Measurements from ENCODE around the gene ARVCF. TPM values are rescaled to one million over a fixed set of nuclear protein-coding genes. Genes with fewer than 3 reads are reported as not detected.

ARVCF gene
- total RNA-seq, 2 donors from 2014 or later, result 39.6 to 65.9 TPM

DNA sequence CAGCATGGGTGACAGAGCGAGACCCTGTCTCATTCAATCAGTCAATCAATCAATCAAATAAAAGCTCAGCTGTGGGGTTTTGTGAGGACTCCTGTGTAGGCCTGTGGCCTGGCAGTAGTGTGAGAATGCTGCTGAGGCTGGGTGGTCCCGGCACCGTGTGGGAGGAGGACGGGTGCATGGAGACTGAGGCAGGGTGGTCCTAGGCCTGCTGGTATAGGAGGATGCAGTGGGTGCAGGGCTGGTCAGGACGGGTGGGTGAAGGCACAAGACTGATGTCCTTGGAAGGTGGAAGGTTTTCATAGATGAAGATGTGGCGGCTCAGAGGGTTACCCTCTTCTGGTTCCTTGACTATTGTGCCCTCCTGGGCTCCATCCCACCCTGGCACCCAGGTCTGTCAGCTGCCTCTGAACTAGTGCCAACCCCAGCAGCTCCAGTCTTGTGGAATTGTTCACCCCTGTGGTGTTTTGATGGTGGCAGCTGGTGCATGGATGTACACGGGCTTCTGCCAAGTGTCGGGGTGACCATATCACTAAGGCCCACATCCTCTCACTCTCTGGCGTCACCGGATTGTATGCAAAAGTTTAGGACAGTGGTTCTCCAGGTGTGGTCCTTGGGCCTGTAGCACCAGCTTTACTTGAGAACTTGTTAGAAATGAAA, 28.0 kb upstream of the ARVCF start:
- no peaks in the 10 kb centered on the region for H3K27me3 ChIP-seq (replicated peaks; ENCODE audit: insufficient read depth)
- no peak overlapping the region for H3K4me3 ChIP-seq
- H3K4me1 ChIP-seq (replicated peaks), result no peaks in the 10 kb centered on the region
- H3K9me3 ChIP-seq, result no peaks in the 10 kb centered on the region
- WGBS, result 91% methylated on average over 10 of the region's 10 CpGs
- TF ChIP-seq, protein P1, sequence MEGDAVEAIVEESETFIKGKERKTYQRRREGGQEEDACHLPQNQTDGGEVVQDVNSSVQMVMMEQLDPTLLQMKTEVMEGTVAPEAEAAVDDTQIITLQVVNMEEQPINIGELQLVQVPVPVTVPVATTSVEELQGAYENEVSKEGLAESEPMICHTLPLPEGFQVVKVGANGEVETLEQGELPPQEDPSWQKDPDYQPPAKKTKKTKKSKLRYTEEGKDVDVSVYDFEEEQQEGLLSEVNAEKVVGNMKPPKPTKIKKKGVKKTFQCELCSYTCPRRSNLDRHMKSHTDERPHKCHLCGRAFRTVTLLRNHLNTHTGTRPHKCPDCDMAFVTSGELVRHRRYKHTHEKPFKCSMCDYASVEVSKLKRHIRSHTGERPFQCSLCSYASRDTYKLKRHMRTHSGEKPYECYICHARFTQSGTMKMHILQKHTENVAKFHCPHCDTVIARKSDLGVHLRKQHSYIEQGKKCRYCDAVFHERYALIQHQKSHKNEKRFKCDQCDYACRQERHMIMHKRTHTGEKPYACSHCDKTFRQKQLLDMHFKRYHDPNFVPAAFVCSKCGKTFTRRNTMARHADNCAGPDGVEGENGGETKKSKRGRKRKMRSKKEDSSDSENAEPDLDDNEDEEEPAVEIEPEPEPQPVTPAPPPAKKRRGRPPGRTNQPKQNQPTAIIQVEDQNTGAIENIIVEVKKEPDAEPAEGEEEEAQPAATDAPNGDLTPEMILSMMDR (IDR thresholded peaks at IDR 0.05), result no peak
- TF ChIP-seq POLR2AphosphoS5 (IDR thresholded peaks at IDR 0.05) (no peak), POLR2A (IDR thresholded peaks at IDR 0.05) (no peak)
- H3K36me3 ChIP-seq, result no peaks in the 10 kb centered on the region
- no peak for DNase-seq (ENCODE audit: low spot score)
- intact Hi-C loops (cut with DNase I), result no loop called here
- no peak overlapping the region for H3K27ac ChIP-seq

DNA sequence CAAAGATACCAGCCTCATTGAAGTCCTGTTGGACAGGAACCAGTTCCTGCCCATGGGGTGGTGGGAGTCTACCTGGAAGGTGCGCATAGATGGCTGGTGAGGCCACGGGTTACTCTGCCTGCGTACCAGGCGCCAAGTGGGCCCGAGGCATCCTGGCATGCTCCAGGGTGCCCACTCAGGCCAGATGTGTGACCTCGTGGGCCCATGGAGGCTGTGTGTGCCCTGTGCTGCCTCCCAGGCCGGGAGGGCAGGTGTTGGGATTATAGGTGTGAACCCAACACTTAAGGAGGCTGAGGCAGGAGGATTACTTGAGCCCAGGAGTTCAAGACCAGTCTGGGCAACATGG, 27.3 kb upstream of the ARVCF start:
- TF ChIP-seq POLR2AphosphoS5 (IDR thresholded peaks at IDR 0.05), result no peak
- no peak for TF ChIP-seq POLR2A (IDR thresholded peaks at IDR 0.05)
- TF ChIP-seq, protein P1 (IDR thresholded peaks at IDR 0.05), result no peak
- Histone ChIP-seq H3K4me3 (no peak overlapping the region), H3K9me3 (no peaks in the 10 kb centered on the region), H3K27ac (no peak overlapping the region), H3K27me3 (replicated peaks; ENCODE audit: insufficient read depth) (no peaks in the 10 kb centered on the region), H3K36me3 (no peaks in the 10 kb centered on the region), H3K4me1 (replicated peaks) (no peaks in the 10 kb centered on the region)
- intact Hi-C loops (cut with DNase I), result no loop called here
- no peak for DNase-seq (ENCODE audit: low spot score)
- 95% methylated on average over 7 of the region's 7 CpGs for WGBS

DNA sequence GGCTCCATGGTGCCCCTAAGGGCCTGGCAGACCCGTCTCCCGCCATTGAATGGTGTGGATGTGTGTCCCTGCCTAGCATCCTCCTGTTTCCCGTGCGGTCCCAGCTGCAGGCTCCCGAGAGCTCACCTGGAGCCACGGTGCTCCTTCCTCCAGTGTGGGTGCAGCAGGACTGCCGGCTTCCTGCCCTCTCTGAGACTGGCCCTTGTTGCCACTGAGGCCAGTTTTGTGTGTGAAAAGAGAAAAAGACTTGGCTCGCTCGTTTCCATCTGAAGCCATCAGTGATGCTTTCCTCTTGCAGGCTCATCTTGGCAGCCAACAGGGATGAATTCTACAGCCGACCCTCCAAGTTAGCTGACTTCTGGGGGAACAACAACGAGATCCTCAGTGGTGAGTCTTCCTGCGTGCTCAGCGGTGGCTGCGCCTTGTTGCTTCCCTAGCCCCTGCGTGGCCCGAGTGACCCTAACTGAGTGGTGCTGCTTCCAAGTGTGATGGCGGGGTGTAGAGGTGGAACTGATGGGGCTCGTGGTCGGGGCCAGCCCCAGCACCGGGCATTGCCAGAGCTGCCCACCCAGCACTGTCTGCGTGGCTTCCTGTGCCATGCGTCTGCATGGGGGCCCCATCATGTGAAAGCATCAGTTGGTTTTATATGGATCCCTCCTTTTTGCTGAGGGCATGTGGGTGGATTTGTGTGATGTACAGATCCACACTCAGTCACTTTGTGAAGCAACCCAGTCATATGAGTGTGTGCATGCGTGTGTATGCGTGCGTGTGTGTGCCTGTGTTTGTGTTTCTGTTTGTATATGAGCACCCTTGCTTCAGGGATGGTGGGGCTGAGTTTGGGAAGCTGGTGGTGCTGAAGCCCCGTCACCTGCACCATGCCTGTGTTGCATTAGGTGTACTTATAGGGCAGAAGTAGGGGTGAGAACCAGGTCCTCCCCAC, 26.7 kb upstream of the ARVCF start:
- Histone ChIP-seq H3K9me3 (no peaks in the 10 kb centered on the region), H3K4me1 (replicated peaks) (no peaks in the 10 kb centered on the region), H3K27ac (no peak overlapping the region), H3K4me3 (no peak overlapping the region), H3K36me3 (no peaks in the 10 kb centered on the region), H3K27me3 (replicated peaks; ENCODE audit: insufficient read depth) (no peaks in the 10 kb centered on the region)
- WGBS, result 91% methylated on average over 26 of the region's 26 CpGs
- DNase-seq (ENCODE audit: low spot score), result no peak
- intact Hi-C loops (cut with DNase I), result no loop called here
- TF ChIP-seq POLR2AphosphoS5 (IDR thresholded peaks at IDR 0.05) (no peak), POLR2A (IDR thresholded peaks at IDR 0.05) (no peak)
- TF ChIP-seq, protein P1 (IDR thresholded peaks at IDR 0.05), result no peak

DNA sequence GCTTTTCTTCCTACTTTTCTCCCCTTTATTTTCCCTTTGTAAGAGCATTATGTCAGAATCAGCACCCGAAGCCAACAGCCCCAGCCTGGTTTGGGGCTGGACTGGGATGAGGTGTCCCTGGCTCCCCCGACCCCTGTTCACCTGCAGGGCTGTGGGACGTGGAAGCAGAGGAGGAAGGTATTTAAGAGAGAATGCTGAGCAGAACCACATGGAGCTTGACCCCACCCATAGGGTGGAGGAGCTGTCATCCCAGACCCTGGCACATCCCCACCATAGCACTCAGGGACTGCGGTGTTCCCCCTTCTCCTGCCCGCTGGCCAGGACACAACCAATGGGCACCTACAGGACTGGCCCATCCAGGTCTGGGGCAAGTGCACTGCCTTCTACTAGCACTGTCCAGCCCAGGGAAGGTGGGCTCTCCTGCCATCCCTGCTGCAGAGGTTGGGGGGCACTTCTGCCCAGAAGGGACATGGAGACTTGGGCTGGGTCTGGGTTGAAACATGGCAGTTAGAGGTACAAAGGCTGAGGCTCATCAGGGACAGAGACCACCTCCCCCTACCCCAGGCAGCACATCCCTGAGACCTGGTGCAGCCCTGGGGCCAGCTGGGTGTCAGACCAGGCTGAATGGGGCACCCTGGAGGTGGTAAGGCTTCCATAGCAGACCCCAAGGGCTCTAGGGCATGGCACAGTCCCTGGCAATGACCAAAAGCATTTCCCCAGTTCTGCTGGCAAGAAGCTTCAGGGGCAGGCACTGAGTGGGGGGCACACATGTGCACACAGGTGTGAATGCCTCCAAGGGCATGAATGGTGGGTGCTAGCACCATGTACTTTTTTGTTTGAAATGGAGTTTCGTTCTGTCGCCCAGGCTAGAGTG, 23.9 kb upstream of the ARVCF start:
- no peaks in the 10 kb centered on the region for H3K9me3 ChIP-seq
- H3K4me3 ChIP-seq, result no peak overlapping the region
- H3K4me1 ChIP-seq (replicated peaks), result no peaks in the 10 kb centered on the region
- no peaks in the 10 kb centered on the region for H3K27me3 ChIP-seq (replicated peaks; ENCODE audit: insufficient read depth)
- H3K36me3 ChIP-seq, result peaks cover 0 to 5% of the 10 kb centered on the region in 2 donors
- intact Hi-C loops (cut with DNase I), result no loop called here
- WGBS, result 70% methylated on average over 7 of the region's 7 CpGs
- no peak for DNase-seq (ENCODE audit: low spot score)
- no peak overlapping the region for H3K27ac ChIP-seq
- TF ChIP-seq POLR2AphosphoS5 (IDR thresholded peaks at IDR 0.05) (no peak), POLR2A (IDR thresholded peaks at IDR 0.05) (no peak)
- TF ChIP-seq, protein P1 (IDR thresholded peaks at IDR 0.05), result no peak
